Panc1 (cell line): Measurements from ENCODE around the gene FLT1.

ENCODE experiments used
- CTCF ChIP-seq: fragments of 450-650 bp; IDR thresholded peaks from 2 replicates; pipeline ENCODE4 v1.5.1; 2017; ENCODE audit warnings: mild to moderate bottlenecking
- POLR2AphosphoS5 ChIP-seq: IDR thresholded peaks from 2 replicates; pipeline ENCODE4 v1.6.1; 2012; ENCODE audit warnings: mild to moderate bottlenecking, low read depth, low read length, moderate library complexity
- REST ChIP-seq, 2 experiments: IDR thresholded peaks; 2 replicates each; pipeline ENCODE4 v1.6.1; 2011 to 2012; ENCODE audit warnings: low read depth in 2 of 2, control low read depth in 1 of 2, low read length in 1 of 2, mild to moderate bottlenecking in 1 of 2, moderate library complexity in 1 of 2; ENCODE audit not compliant: insufficient read depth in 1 of 2
- SIN3A ChIP-seq: IDR thresholded peaks from 2 replicates; pipeline ENCODE4 v1.6.1; 2012; ENCODE audit warnings: low read depth, mild to moderate bottlenecking, low read length, moderate library complexity, borderline replicate concordance; ENCODE audit not compliant: insufficient read depth
- TCF7L2 ChIP-seq: IDR thresholded peaks from 2 replicates; pipeline ENCODE4 v1.6.1; 2011; ENCODE audit warnings: mild to moderate bottlenecking, low read depth, low read length, inconsistent platforms

GRCh38 chr13:28478127-28478526 is 16.8 kb downstream of the FLT1 start:
- TF ChIP-seq CTCF (no peak), POLR2AphosphoS5 (no peak), REST (IDR thresholded peaks at IDR 0.05; ENCODE audit: insufficient read depth in 1 of 2, low read depth in 2 of 2, low read length in 1 of 2) (no peak), SIN3A (no peak), TCF7L2 (no peak)
